GM10266 (cell line): ENCODE data around the gene LATS2.
A peak's percentile ranks its signal among the peaks of the same experiment; 100 is the strongest.
"Not testable (repeated sequence)": the region's sequence is repeated elsewhere in the genome, so short reads cannot be mapped to it uniquely, and the experiment has no call there.

Experiments
- DNase-seq: peaks from one replicate; pipeline ENCODE4 v3.0.0; 2012; ENCODE audit errors: extremely low spot score
- TF ChIP-seq, protein P1 (sequence below): IDR thresholded peaks from 2 replicates; pipeline ENCODE4 v1.5.1; 2012; ENCODE audit warnings: mild to moderate bottlenecking, low read depth; ENCODE audit not compliant: control insufficient read depth, insufficient read depth; ENCODE audit errors: missing control alignments

Gene LATS2

DNA sequence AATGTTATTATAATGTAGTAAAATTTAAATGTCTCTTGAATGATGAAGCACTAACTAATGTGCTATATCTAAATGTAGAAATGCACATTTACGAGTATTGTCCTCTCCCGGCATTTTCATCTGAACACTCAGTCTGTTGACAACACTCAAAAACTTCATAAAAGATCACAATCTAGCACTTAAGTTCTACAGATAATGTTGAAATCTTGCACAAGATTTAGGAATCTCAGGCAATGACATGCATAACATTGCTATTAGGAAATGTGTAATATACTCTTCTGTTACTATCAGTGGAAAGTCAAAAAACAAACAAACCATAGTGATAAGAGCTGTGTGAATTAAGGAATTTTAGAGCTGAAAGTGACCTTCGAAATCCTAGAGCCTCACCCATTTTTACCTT, 121.3 kb downstream of the LATS2 start:
- DNase-seq, result no peak
- TF ChIP-seq, protein P1, sequence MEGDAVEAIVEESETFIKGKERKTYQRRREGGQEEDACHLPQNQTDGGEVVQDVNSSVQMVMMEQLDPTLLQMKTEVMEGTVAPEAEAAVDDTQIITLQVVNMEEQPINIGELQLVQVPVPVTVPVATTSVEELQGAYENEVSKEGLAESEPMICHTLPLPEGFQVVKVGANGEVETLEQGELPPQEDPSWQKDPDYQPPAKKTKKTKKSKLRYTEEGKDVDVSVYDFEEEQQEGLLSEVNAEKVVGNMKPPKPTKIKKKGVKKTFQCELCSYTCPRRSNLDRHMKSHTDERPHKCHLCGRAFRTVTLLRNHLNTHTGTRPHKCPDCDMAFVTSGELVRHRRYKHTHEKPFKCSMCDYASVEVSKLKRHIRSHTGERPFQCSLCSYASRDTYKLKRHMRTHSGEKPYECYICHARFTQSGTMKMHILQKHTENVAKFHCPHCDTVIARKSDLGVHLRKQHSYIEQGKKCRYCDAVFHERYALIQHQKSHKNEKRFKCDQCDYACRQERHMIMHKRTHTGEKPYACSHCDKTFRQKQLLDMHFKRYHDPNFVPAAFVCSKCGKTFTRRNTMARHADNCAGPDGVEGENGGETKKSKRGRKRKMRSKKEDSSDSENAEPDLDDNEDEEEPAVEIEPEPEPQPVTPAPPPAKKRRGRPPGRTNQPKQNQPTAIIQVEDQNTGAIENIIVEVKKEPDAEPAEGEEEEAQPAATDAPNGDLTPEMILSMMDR, result no peak

DNA sequence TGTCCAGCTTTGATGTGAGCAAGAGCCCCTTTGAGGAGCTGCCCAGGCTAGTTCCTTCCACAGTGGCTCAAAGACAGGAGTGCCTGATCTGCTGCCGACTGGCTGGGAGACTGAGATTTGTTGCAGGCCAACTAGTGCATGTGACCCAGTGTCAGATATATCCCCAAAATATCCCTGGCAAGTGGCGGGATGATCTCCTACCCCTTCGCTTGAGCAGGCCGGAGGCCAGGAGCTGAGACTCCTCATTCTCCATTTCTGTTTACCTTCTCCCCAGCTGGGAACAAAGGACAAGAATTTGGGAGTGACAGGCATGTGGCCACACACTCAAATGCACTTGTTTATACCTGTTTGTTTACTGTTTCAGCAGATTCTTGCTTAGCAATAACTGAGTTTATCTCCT, 121.7 kb downstream of the LATS2 start:
- DNase-seq, result no peak
- TF ChIP-seq, protein P1, result no peak

DNA sequence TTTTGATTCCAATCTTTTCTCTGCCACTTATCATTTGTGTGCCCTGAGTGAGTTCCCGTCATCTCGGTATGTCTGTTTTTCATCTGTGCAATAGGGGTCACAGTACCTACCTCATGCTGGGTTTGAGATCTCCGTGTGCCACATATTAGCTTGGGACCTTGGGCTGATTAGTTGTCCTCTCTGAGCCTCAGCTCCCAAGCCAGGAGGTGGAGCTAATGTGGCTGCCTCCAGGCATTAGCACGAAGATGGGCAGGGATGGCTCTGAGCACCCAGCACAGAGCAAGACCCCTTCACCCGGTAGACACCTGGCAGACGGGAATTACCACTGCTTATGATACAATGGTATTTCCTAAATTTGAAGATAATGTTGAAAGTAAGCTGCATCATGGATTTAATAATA, 123.1 kb downstream of the LATS2 start:
- TF ChIP-seq, protein P1, result no peak
- no peak for DNase-seq

DNA sequence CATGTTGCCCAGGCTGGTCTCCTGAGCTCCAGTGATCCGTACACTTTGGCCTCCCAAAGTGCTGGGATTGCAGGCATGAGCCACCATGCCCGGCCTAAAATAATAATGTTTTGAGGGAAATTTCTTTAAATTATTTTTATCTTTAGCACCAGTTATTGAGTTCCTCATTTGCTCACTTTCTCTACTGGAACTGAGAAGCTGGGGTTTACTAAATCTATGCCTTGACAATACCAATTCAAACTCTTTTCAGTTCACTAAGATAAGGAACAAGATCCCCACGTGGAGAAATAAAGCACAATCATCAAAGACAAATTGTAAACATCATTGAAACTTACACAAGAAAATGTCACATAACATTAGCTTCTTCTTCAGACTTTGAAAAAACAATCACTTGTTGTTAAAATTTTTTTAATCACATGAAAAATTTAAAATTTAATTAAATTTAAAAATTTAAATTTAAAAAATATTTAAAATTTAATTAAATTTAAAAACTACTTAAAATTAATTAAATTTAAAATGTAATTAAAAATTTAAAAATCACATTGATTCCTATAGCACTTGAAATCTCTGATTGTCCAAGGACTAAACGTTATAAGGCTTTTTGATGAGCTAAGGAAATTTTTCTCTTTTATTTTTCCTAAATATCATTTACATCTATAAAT, 133.7 kb downstream of the LATS2 start:
- no peak for DNase-seq
- TF ChIP-seq, protein P1, result no peak

GRCh38 chr13:20925395-20925790, 136.0 kb downstream of the LATS2 start:
- not testable (repeated sequence) for DNase-seq

GRCh38 chr13:20924758-20925394, 136.5 kb downstream of the LATS2 start:
- DNase-seq, result peak; percentile 36
- TF ChIP-seq, protein P1, result peak; percentile 77

DNA sequence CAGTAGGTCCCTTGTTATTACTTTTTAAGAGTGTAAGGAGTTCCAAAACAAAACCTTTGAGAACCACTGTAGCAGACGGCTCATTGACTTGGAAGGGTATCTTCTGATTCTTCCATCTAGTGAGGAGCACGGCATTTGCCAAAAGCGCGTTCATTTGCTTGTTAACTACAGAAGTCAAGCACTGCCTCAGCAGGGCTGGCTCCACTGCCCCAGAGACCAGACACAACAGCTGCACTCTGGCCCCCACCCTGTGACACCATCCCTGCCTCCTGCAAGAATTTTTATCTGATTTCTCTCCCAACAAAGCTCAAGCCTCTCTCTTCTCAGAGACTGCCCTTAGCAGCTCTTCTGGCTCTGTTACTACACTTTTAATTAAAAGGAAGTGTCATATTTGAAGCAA, 138.1 kb downstream of the LATS2 start:
- DNase-seq, result no peak
- TF ChIP-seq, protein P1, result no peak
